ENCODE data around the gene PDCD7.
"Not testable (repeated sequence)": the region's sequence is repeated elsewhere in the genome, so short reads cannot be mapped to it uniquely, and the experiment has no call there.

Gene PDCD7

GRCh38 chr15:65095747-65096104 lies 37.9 kb downstream of the PDCD7 start:
- Histone ChIP-seq H3K9me3 (no peaks in the 10 kb centered on the region), H3K4me1 (ENCODE audit: control insufficient read depth in 1 of 2, insufficient read depth in 1 of 2, low read depth in 1 of 2, low read length in 1 of 2) (no peaks in the 10 kb centered on the region), H3K36me3 (peaks cover 22% of the 10 kb centered on the region), H3K27ac (no peak overlapping the region), H3K27me3 (no peaks in the 10 kb centered on the region), H3K4me3 (ENCODE audit: low read depth in 1 of 2, low read length in 1 of 2) (no peak overlapping the region)
- no peak for TF ChIP-seq CTCF (IDR thresholded peaks at IDR 0.05)

- no peak for TF ChIP-seq CTCF (IDR thresholded peaks at IDR 0.05)
- Histone ChIP-seq H3K36me3 (peaks cover 22% of the 10 kb centered on the region), H3K4me1 (ENCODE audit: control insufficient read depth in 1 of 2, insufficient read depth in 1 of 2, low read depth in 1 of 2, low read length in 1 of 2) (no peaks in the 10 kb centered on the region)
Measured at GRCh38 chr15:65095011-65095746, 38.4 kb downstream of the PDCD7 start.

GRCh38 chr15:65094294-65094995 lies 39.2 kb downstream of the PDCD7 start:
- Histone ChIP-seq H3K27ac (no peak overlapping the region), H3K27me3 (no peaks in the 10 kb centered on the region), H3K9me3 (no peaks in the 10 kb centered on the region), H3K36me3 (peaks cover 19% of the 10 kb centered on the region), H3K4me1 (ENCODE audit: control insufficient read depth in 1 of 2, insufficient read depth in 1 of 2, low read depth in 1 of 2, low read length in 1 of 2) (no peaks in the 10 kb centered on the region), H3K4me3 (ENCODE audit: low read depth in 1 of 2, low read length in 1 of 2) (no peak overlapping the region)
- TF ChIP-seq CTCF (IDR thresholded peaks at IDR 0.05), result no peak

More at GRCh38 chr15:65095011-65095746, 38.4 kb downstream of the PDCD7 start:
- no peak overlapping the region for H3K4me3 ChIP-seq (ENCODE audit: low read depth in 1 of 2, low read length in 1 of 2)
- H3K27me3 ChIP-seq, result no peaks in the 10 kb centered on the region
- no peaks in the 10 kb centered on the region for H3K9me3 ChIP-seq
- H3K27ac ChIP-seq, result no peak overlapping the region

- not testable (repeated sequence) for H3K27me3 ChIP-seq; H3K4me3 ChIP-seq (ENCODE audit: low read depth in 1 of 2, low read length in 1 of 2); H3K9me3 ChIP-seq; H3K27ac ChIP-seq; H3K4me1 ChIP-seq (ENCODE audit: control insufficient read depth in 1 of 2, insufficient read depth in 1 of 2, low read depth in 1 of 2, low read length in 1 of 2)
- H3K36me3 ChIP-seq, result peaks cover 12% of the 10 kb centered on the region
Measured at GRCh38 chr15:65093793-65094170, 39.8 kb downstream of the PDCD7 start.

GRCh38 chr15:65092911-65093792 lies 40.5 kb downstream of the PDCD7 start:
- Histone ChIP-seq H3K4me1 (ENCODE audit: control insufficient read depth in 1 of 2, insufficient read depth in 1 of 2, low read depth in 1 of 2, low read length in 1 of 2) (no peaks in the 10 kb centered on the region), H3K27me3 (no peaks in the 10 kb centered on the region), H3K27ac (no peak overlapping the region), H3K4me3 (ENCODE audit: low read depth in 1 of 2, low read length in 1 of 2) (no peak overlapping the region), H3K36me3 (peaks cover 8% of the 10 kb centered on the region), H3K9me3 (no peaks in the 10 kb centered on the region)
- TF ChIP-seq CTCF (IDR thresholded peaks at IDR 0.05), result no peak

Data from neutrophil (primary cell).